ENCODE measurements around the gene RNF144B. TPM values are rescaled to one million over a fixed set of nuclear protein-coding genes. Genes with fewer than 3 reads are reported as not detected.

RNF144B gene
- total and polyA plus RNA-seq, 2 of the 13 experiments (the other 11 are each of a cell fraction or from before 2014, with no cell fraction given), result 1.8 to 4.3 TPM

GRCh38 chr6:18467741-18468502 lies 80.8 kb downstream of the RNF144B start (continued):
- TF ChIP-seq STAT6 (CRISPR knock-in tag; IDR thresholded peaks at IDR 0.05; ENCODE audit: borderline replicate concordance) (no peak), PITX1 (CRISPR knock-in tag; IDR thresholded peaks at IDR 0.05) (peak; percentile 42; the same call in 1 of the 2 replicates), ZBTB26 (CRISPR knock-in tag; IDR thresholded peaks at IDR 0.05; ENCODE audit: borderline replicate concordance) (no peak), JUNB (CRISPR knock-in tag; IDR thresholded peaks at IDR 0.05; ENCODE audit: borderline replicate concordance) (no peak), TEAD3 (CRISPR knock-in tag; optimal IDR thresholded peaks at IDR 0.05; ENCODE audit: borderline replicate concordance) (peak; percentile 91), KDM2A (CRISPR knock-in tag; IDR thresholded peaks at IDR 0.05; ENCODE audit: borderline replicate concordance, low read depth) (no peak), THAP8 (CRISPR knock-in tag; IDR thresholded peaks at IDR 0.05; ENCODE audit: borderline replicate concordance) (no peak), ATF7 (IDR thresholded peaks at IDR 0.05) (no peak), ATF7 (CRISPR knock-in tag; IDR thresholded peaks at IDR 0.05) (no peak), ZNF512 (CRISPR knock-in tag; IDR thresholded peaks at IDR 0.05) (no peak), ZNF451 (CRISPR knock-in tag; IDR thresholded peaks at IDR 0.05) (no peak), KMT2A (CRISPR knock-in tag; IDR thresholded peaks at IDR 0.05) (no peak), SIX4 (CRISPR knock-in tag; IDR thresholded peaks at IDR 0.05) (no peak), HDAC1 (CRISPR knock-in tag; IDR thresholded peaks at IDR 0.05) (no peak), ZNF160 (CRISPR knock-in tag; IDR thresholded peaks at IDR 0.05) (no peak), ZNF816 (CRISPR knock-in tag; IDR thresholded peaks at IDR 0.05; ENCODE audit: borderline replicate concordance) (no peak), ZNF10 (CRISPR knock-in tag; IDR thresholded peaks at IDR 0.05; ENCODE audit: borderline replicate concordance, low read depth) (no peak), ZNF644 (CRISPR knock-in tag; IDR thresholded peaks at IDR 0.05; ENCODE audit: low read depth) (0 out of 2 replicates have a peak, but pooled peaks have one; percentile 16), CCAR2 (optimal IDR thresholded peaks at IDR 0.05; ENCODE audit: low read depth, low read length) (no peak), ZNF253 (CRISPR knock-in tag; IDR thresholded peaks at IDR 0.05; ENCODE audit: borderline replicate concordance) (no peak), MED13 (CRISPR knock-in tag; IDR thresholded peaks at IDR 0.05) (no peak), ARNTL (CRISPR knock-in tag; IDR thresholded peaks at IDR 0.05) (no peak)
- TF ChIP-seq, protein P1, sequence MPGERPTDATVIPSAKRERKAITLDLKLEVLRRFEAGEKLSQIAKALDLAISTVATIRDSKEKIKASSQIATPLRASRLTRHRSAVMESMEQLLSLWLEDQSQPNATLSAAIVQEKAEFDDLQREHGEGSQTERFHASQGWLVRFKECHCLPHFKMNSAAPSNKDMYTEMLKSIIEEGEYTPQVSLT (CRISPR knock-in tag; IDR thresholded peaks at IDR 0.05; ENCODE audit: borderline replicate concordance, low read depth), result no peak
